Trophoblast cell (in vitro differentiated cells and primary cell): ENCODE data around the gene SPAG8.
A peak's percentile ranks its signal among the peaks of the same experiment; 100 is the strongest.

ENCODE experiments used
- DNase-seq, 2 donors: peaks; one replicate each; pipeline ENCODE4 v3.0.0-alpha.2; 2016
- H2AFZ ChIP-seq: 2 replicates; pipeline ENCODE4 v1.6.1; 2013; ENCODE audit warnings: low read length, moderate library complexity, mild to moderate bottlenecking; ENCODE audit not compliant: insufficient read depth, poor library complexity
- H2AK5ac ChIP-seq: 2 replicates; pipeline ENCODE4 v1.6.1; 2013; ENCODE audit warnings: mild to moderate bottlenecking, low read length
- H2BK120ac ChIP-seq: 2 replicates; pipeline ENCODE4 v1.6.1; 2013; ENCODE audit warnings: low read length, mild to moderate bottlenecking, moderate library complexity; ENCODE audit not compliant: insufficient read depth, poor library complexity
- H2BK12ac ChIP-seq: 2 replicates; pipeline ENCODE4 v1.6.1; 2013; ENCODE audit warnings: mild to moderate bottlenecking, low read length, moderate library complexity
- H2BK5ac ChIP-seq: 2 replicates; pipeline ENCODE4 v1.6.1; 2013; ENCODE audit warnings: low read length, low read depth, moderate library complexity, mild to moderate bottlenecking; ENCODE audit not compliant: poor library complexity
- H3K14ac ChIP-seq: 2 replicates; pipeline ENCODE4 v1.6.1; 2013; ENCODE audit warnings: mild to moderate bottlenecking, low read length
- H3K18ac ChIP-seq: 2 replicates; pipeline ENCODE4 v1.6.1; 2013; ENCODE audit warnings: mild to moderate bottlenecking, low read length
- H3K23ac ChIP-seq: 2 replicates; pipeline ENCODE4 v1.6.1; 2013; ENCODE audit warnings: low read length
- H3K27ac ChIP-seq: 2 replicates; pipeline ENCODE4 v1.5.1; 2013; ENCODE audit warnings: low read depth, mild to moderate bottlenecking, inconsistent platforms, low read length, moderate library complexity
- H3K27me3 ChIP-seq: 2 replicates; pipeline ENCODE4 v1.6.1; 2013; ENCODE audit warnings: inconsistent platforms, mild to moderate bottlenecking, low read length, moderate library complexity; ENCODE audit not compliant: insufficient read depth
- H3K36me3 ChIP-seq, 2 experiments: 1 replicate in 1 of 2; 2 replicates in 1 of 2; pipeline ENCODE4 v1.6.1; 2013; ENCODE audit warnings: low read length in 2 of 2, mild to moderate bottlenecking in 2 of 2, moderate library complexity in 1 of 2; ENCODE audit not compliant: insufficient read depth in 2 of 2, control insufficient read depth in 1 of 2
- H3K4ac ChIP-seq: 2 replicates; pipeline ENCODE4 v1.6.1; 2013; ENCODE audit warnings: low read depth, mild to moderate bottlenecking, low read length, moderate library complexity
- H3K4me1 ChIP-seq, 2 experiments: 1 replicate in 1 of 2; 2 replicates in 1 of 2; pipeline ENCODE4 v1.6.1; 2013; ENCODE audit warnings: low read length in 2 of 2, mild to moderate bottlenecking in 2 of 2, moderate library complexity in 1 of 2; ENCODE audit not compliant: insufficient read depth in 2 of 2, control insufficient read depth in 1 of 2
- H3K4me2 ChIP-seq: 2 replicates; pipeline ENCODE4 v1.6.1; 2013; ENCODE audit warnings: inconsistent platforms, mild to moderate bottlenecking, low read length, moderate library complexity
- H3K4me3 ChIP-seq: 2 replicates; pipeline ENCODE4 v1.5.1; 2013; ENCODE audit warnings: mild to moderate bottlenecking, low read depth, low read length, inconsistent platforms
- H3K79me1 ChIP-seq: one replicate; pipeline ENCODE4 v1.6.1; 2013; ENCODE audit warnings: low read length
- H3K79me2 ChIP-seq: 2 replicates; pipeline ENCODE4 v1.6.1; 2013; ENCODE audit warnings: low read length, mild to moderate bottlenecking; ENCODE audit not compliant: control insufficient read depth, insufficient read depth, poor library complexity
- H3K9ac ChIP-seq: 2 replicates; pipeline ENCODE4 v1.6.1; 2013; ENCODE audit warnings: mild to moderate bottlenecking, low read length
- H3K9me3 ChIP-seq: 2 replicates; pipeline ENCODE4 v1.6.1; 2013; ENCODE audit warnings: low read depth, mild to moderate bottlenecking, control low read depth, inconsistent platforms, low read length; ENCODE audit not compliant: insufficient read depth
- H4K12ac ChIP-seq: 2 replicates; pipeline ENCODE4 v1.6.1; 2013; ENCODE audit warnings: low read depth, mild to moderate bottlenecking, low read length, moderate library complexity
- H4K8ac ChIP-seq: 2 replicates; pipeline ENCODE4 v1.6.1; 2013; ENCODE audit warnings: low read depth, mild to moderate bottlenecking, low read length, moderate library complexity
- H4K91ac ChIP-seq: one replicate; pipeline ENCODE4 v1.6.1; 2013; ENCODE audit warnings: low read depth, mild to moderate bottlenecking, low read length, moderate library complexity
- WGBS: extraction: QIAGEN DNeasy Blood & Tissue Kit; methylation state at CpG from one replicate; pipeline ENCODE4 v1.1.7; 2013; ENCODE audit warnings: missing lambda C conversion rate; ENCODE audit not compliant: insufficient read length, insufficient coverage; ENCODE audit errors: extremely low coverage; 5-methylcytosine and 5-hydroxymethylcytosine counted together

The SPAG8 gene

DNA sequence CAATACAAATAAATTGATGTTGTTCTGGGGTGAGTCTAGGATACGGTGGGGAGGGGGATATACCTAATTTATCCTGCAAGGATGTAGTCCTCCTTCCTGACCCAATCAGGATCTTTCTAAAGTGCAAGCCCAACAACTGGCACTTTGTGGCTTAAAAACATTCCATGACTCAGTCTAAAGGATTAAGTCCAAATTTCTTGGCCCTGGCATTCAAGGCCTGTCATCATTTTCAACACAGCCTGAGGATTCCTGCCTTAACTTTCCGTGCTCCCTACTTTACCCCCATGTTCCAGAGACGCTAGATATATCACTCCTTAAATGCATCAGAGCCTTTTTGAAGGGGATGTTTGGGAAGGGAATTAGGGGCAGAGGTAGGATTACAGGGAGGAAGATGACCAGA is 15.4 kb upstream of the SPAG8 start:
- Histone ChIP-seq H3K9me3 (no peaks in the 10 kb centered on the region), H3K79me2 (peaks cover 3% of the 10 kb centered on the region), H2BK120ac (no peak overlapping the region), H3K79me1 (peaks cover 4% of the 10 kb centered on the region), H2AK5ac (no peak overlapping the region), H3K4me1 (peaks cover 11 to 15% of the 10 kb centered on the region in 2 experiments), H3K4me2 (no peak overlapping the region), H2BK5ac (no peak overlapping the region), H3K27ac (no peak overlapping the region), H2AFZ (no peak overlapping the region), H4K91ac (no peak overlapping the region), H3K9ac (no peak overlapping the region), H4K12ac (no peak overlapping the region), H3K36me3 (no peaks in the 10 kb centered on the region), H3K27me3 (no peaks in the 10 kb centered on the region), H4K8ac (no peak overlapping the region), H2BK12ac (no peak overlapping the region), H3K18ac (no peak overlapping the region), H3K4ac (no peak overlapping the region), H3K14ac (no peak overlapping the region), H3K4me3 (no peak overlapping the region), H3K23ac (no peak overlapping the region)
- WGBS, result no CpG with 5 or more reads among the region's 3 CpGs
- no peak for DNase-seq

DNA sequence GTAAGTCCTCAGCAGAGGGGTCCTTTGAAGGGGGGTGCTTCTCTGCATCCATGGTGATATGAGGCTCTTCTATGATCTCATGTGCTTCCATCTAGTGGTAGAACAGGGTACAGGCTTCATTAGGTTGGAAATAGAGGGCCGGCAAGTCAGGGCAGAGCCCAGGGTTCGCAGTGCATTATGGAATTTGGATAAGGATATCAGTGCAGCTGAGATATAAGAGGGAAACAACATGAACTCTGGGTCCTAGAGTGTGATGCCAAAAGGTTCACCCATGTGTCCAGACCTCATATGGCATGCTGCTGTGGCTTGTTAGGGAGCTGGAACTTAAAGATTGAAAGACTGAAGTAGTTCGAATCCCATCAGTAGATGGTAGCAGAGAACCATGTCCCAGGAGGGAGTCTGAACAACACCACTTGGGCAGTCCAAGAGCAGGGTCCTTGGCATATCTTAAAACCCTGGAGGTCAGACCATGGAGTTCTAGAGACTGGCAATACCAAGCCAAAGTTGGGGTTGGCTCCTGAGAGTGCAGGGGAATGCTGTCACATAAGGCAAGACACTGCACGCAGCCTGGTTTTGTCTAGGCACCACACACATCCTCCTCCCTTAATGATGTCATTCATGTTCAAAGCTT is 14.1 kb upstream of the SPAG8 start:
- Histone ChIP-seq H3K4me3 (no peak overlapping the region), H4K12ac (no peak overlapping the region), H3K23ac (no peak overlapping the region), H3K18ac (no peak overlapping the region), H3K4me2 (no peak overlapping the region), H2BK5ac (no peak overlapping the region), H3K36me3 (no peaks in the 10 kb centered on the region), H2BK120ac (peak overlapping the region; percentile 21), H3K9ac (no peak overlapping the region), H3K4me1 (peaks cover 10 to 11% of the 10 kb centered on the region in 2 experiments), H3K14ac (no peak overlapping the region), H3K27me3 (no peaks in the 10 kb centered on the region), H4K91ac (no peak overlapping the region), H2AFZ (peak overlapping the region; percentile 46), H4K8ac (peak overlapping the region; percentile 31), H3K4ac (no peak overlapping the region), H2AK5ac (no peak overlapping the region), H2BK12ac (peak overlapping the region; percentile 19), H3K9me3 (no peaks in the 10 kb centered on the region), H3K79me1 (peaks cover 4% of the 10 kb centered on the region), H3K79me2 (peaks cover 3% of the 10 kb centered on the region), H3K27ac (no peak overlapping the region)
- no CpG with 5 or more reads among the region's 4 CpGs for WGBS
- DNase-seq, result peak in 1 of 2 donors; percentile 74

DNA sequence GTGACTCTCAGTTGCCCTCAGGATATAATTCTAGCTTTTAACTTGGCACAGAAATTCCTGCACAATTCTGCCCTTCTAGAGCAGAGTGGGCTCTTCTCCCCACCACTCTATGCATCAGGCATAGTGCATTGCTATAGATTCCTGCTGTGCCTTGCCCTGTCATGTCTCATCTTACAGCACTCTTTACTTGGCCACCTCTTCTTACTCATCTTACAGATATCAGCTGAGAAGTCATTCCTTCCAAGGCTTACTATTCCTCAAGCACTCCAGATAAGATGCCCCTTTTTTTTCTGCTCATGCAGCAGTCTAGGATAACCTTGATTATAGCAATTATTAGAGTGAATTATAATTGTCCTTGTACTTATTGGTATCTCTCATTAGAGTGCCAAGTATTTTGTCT is 10.9 kb upstream of the SPAG8 start:
- H3K9me3 ChIP-seq, result no peaks in the 10 kb centered on the region
- no peaks in the 10 kb centered on the region for H3K27me3 ChIP-seq
- H3K79me2 ChIP-seq, result no peaks in the 10 kb centered on the region
- no peak overlapping the region for H3K4me3 ChIP-seq
- no peak overlapping the region for H4K8ac ChIP-seq
- DNase-seq, result no peak
- H3K27ac ChIP-seq, result no peak overlapping the region
- H4K12ac ChIP-seq, result no peak overlapping the region
- H2BK12ac ChIP-seq, result no peak overlapping the region
- H2AK5ac ChIP-seq, result no peak overlapping the region
- no peaks in the 10 kb centered on the region for H3K36me3 ChIP-seq
- H3K23ac ChIP-seq, result no peak overlapping the region
- no peak overlapping the region for H2BK5ac ChIP-seq
- no peak overlapping the region for H2AFZ ChIP-seq
- no peak overlapping the region for H3K14ac ChIP-seq
- no peak overlapping the region for H4K91ac ChIP-seq
- no peak overlapping the region for H3K9ac ChIP-seq
- H2BK120ac ChIP-seq, result no peak overlapping the region
- no peak overlapping the region for H3K18ac ChIP-seq
- H3K4me2 ChIP-seq, result no peak overlapping the region
- H3K4ac ChIP-seq, result no peak overlapping the region
- no peaks in the 10 kb centered on the region for H3K4me1 ChIP-seq
- H3K79me1 ChIP-seq, result no peaks in the 10 kb centered on the region

DNA sequence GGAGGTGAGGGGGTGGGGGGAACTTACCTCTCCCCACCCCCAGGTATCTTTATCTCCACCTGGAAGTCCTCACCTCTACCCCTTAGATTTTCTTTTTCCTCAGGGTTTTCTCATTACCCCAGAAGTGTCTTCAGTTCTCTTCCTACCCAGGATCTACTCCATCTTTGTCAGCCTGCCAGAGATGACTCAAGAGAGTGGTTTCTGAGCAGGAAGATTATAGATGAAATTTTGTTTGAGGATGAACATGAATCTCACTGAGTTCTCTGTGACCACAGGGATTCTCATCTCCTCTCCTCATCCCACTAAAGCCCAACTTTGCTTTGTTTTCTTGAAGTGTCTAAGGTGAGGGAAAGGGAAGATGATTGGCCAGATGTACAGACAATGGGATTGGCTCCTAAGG is 8.0 kb upstream of the SPAG8 start:
- Histone ChIP-seq H4K91ac (no peak overlapping the region), H3K4ac (no peak overlapping the region), H3K4me1 (no peaks in the 10 kb centered on the region), H3K18ac (no peak overlapping the region), H3K27ac (no peak overlapping the region), H3K9ac (no peak overlapping the region), H2BK5ac (no peak overlapping the region), H3K14ac (no peak overlapping the region), H2BK12ac (no peak overlapping the region), H3K9me3 (no peaks in the 10 kb centered on the region), H3K4me2 (no peak overlapping the region), H4K12ac (no peak overlapping the region), H2AFZ (no peak overlapping the region), H3K27me3 (no peaks in the 10 kb centered on the region), H3K23ac (no peak overlapping the region), H3K79me2 (no peaks in the 10 kb centered on the region), H4K8ac (no peak overlapping the region), H2AK5ac (no peak overlapping the region), H3K79me1 (peaks cover 2% of the 10 kb centered on the region), H3K36me3 (no peaks in the 10 kb centered on the region), H2BK120ac (no peak overlapping the region), H3K4me3 (no peak overlapping the region)
- no peak for DNase-seq
